T-cell (primary cell): ENCODE data around the gene CDC37. TPM values are rescaled to one million over a fixed set of nuclear protein-coding genes. Genes with fewer than 3 reads are reported as not detected.

Experiments
- total RNA-seq, 35 experiments: library from RNA in 6 of 35; stranded (reverse) in 6 of 35; fragments of 120-200 nt in 1 of 35; gene quantifications; one replicate each; pipeline versions ENCODE4 v1.2.1 to v1.2.4 and lab custom pipeline; 2013 to 2026

The CDC37 gene
- total RNA-seq, 5 donors from 2014 or later (not counting 1 experiment from before 2014, with no cell fraction given) = 163 to 205 (median 190) TPM

Other genes starting within 250 kb of the CDC37 start
- 100 to 1,000 TPM; 199 to 245 (median 235) TPM for gene DNMT1, start 208.6 kb downstream of the CDC37 start, total RNA-seq
- gene S1PR2, start 172.2 kb downstream of the CDC37 start, total RNA-seq = 10 to 100 TPM in 2 of 5 donors, 1 to 10 TPM in 3; 6.2 to 11.4 (median 9.8) TPM
- 10 to 100 TPM; 32.9 to 56.6 (median 53.1) TPM for gene MRPL4, start 151.3 kb downstream of the CDC37 start, total RNA-seq
- gene ICAM1, start 132.4 kb downstream of the CDC37 start, total RNA-seq = 10 to 100 TPM in 1 of 5 donors, 1 to 10 TPM in 4; 4.2 to 11.0 (median 5.9) TPM
- under 1 TPM; 0.47 to 0.79 (median 0.53) TPM for gene ICAM4, start 116.6 kb downstream of the CDC37 start, total RNA-seq
- gene ICAM5, start 113.6 kb downstream of the CDC37 start, total RNA-seq = 1 to 10 TPM in 1 of 5 donors, under 1 TPM in 4; 0.20 to 1.1 (median 0.59) TPM
- gene ZGLP1, start 93.7 kb downstream of the CDC37 start, total RNA-seq = 10 to 100 TPM in 2 of 5 donors, 1 to 10 TPM in 3; 3.9 to 11.8 (median 8.1) TPM
- gene FDX2, start 87.5 kb downstream of the CDC37 start, total RNA-seq = 10 to 100 TPM in 3 of 5 donors, 1 to 10 TPM in 2; 5.7 to 16.8 (median 11.4) TPM
- 10 to 100 TPM; 31.5 to 68.2 (median 61.2) TPM for gene RAVER1, start 70.0 kb downstream of the CDC37 start, total RNA-seq
- gene ICAM3, start 63.9 kb downstream of the CDC37 start, total RNA-seq = 100 to 1,000 TPM; 167 to 233 (median 183) TPM
- gene TYK2, start 23.0 kb downstream of the CDC37 start, total RNA-seq = 100 to 1,000 TPM; 277 to 346 (median 323) TPM
- 10 to 100 TPM in 1 of 5 donors, 1 to 10 TPM in 4; 2.2 to 13.3 (median 6.2) TPM for gene PDE4A, start 17.0 kb upstream of the CDC37 start, total RNA-seq
- gene KEAP1, start 99.8 kb upstream of the CDC37 start, total RNA-seq = 10 to 100 TPM; 18.4 to 64.2 (median 56.0) TPM
- gene S1PR5, start 113.9 kb upstream of the CDC37 start, total RNA-seq = 10 to 100 TPM in 1 of 5 donors, 1 to 10 TPM in 4; 1.9 to 25.0 (median 6.5) TPM
- 10 to 100 TPM; 55.7 to 63.0 (median 60.9) TPM for gene ATG4D, start 140.4 kb upstream of the CDC37 start, total RNA-seq
- gene KRI1, start 162.5 kb upstream of the CDC37 start, total RNA-seq = 10 to 100 TPM; 50.9 to 94.8 (median 79.1) TPM
- 10 to 100 TPM; 24.0 to 51.5 (median 32.5) TPM for gene CDKN2D, start 165.4 kb upstream of the CDC37 start, total RNA-seq
- 1 to 10 TPM in 2 of 5 donors, under 1 TPM in 1, not detected in 2; 0.30 to 1.6 (median 1.1) TPM for gene AP1M2, start 183.8 kb upstream of the CDC37 start, total RNA-seq
- 100 to 1,000 TPM; 204 to 228 (median 218) TPM for gene SLC44A2, start 222.0 kb upstream of the CDC37 start, total RNA-seq